T-cell (primary cell): ENCODE measurements around the gene LARGE1. TPM values are rescaled to one million over a fixed set of nuclear protein-coding genes. Genes with fewer than 3 reads are reported as not detected.

Experiments used
- ATAC-seq, 4 experiments: fragments of 200-7000 bp in 3 of 4; fragments of 150-1000 bp in 1 of 4; cut with Tn5 transposase; replicated peaks in 1 of 4; 1 replicate in 3 of 4; 2 replicates in 1 of 4; pipeline ENCODE4 v1.10.0; 2021; ENCODE audit warnings: moderate library complexity in 3 of 4, mild to moderate bottlenecking in 2 of 4, moderate number of reproducible peaks in 1 of 4
- CTCF ChIA-PET, 2 donors: fragments of 300-600 bp; sonication (Branson Sonifier 250); formaldehyde crosslinking; loops; one replicate each; lab custom pipeline; 2022; ENCODE audit warnings: antibody characterized with exemption in 2 of 2; lab: Charles Lee
- POLR2A ChIA-PET, 2 donors: fragments of 300-600 bp; sonication (Branson Sonifier 250); formaldehyde crosslinking; loops; one replicate each; lab custom pipeline; 2022; ENCODE audit warnings: antibody characterized with exemption in 2 of 2; lab: Charles Lee
- DNase-seq, 35 experiments: peaks; one replicate each; pipeline versions ENCODE4 v3.0.0 to v3.0.0-alpha.2; 2013 to 2023
- H3K27ac ChIP-seq: one replicate; pipeline ENCODE4 v1.5.1; 2013; ENCODE audit warnings: low read length
- H3K27me3 ChIP-seq, 2 experiments: replicated peaks in 1 of 2; 1 replicate in 1 of 2; 2 replicates in 1 of 2; pipeline versions ENCODE4 v1.6.1 to v1.7.0; 2013; ENCODE audit warnings: low read length in 1 of 2, mixed read lengths in 1 of 2; ENCODE audit not compliant: control insufficient read depth in 2 of 2, insufficient read depth in 2 of 2; ENCODE audit errors: extremely low read depth in 1 of 2
- H3K36me3 ChIP-seq, 2 donors: 1 replicate in 1 of 2; 2 replicates in 1 of 2; pipeline versions ENCODE4 v1.6.1 to v1.7.0; 2013; ENCODE audit warnings: low read length in 1 of 2; ENCODE audit not compliant: control insufficient read depth in 2 of 2, insufficient read depth in 1 of 2; ENCODE audit errors: extremely low read depth in 1 of 2
- H3K4me1 ChIP-seq, 2 experiments: 1 replicate in 1 of 2; 2 replicates in 1 of 2; pipeline versions ENCODE4 v1.6.1 to v1.7.0; 2013; ENCODE audit warnings: low read length in 2 of 2, mixed read lengths in 1 of 2; ENCODE audit not compliant: insufficient read depth in 2 of 2, control insufficient read depth in 1 of 2; ENCODE audit errors: extremely low read depth in 1 of 2
- H3K4me3 ChIP-seq, 2 donors: 1 replicate in 1 of 2; 2 replicates in 1 of 2; pipeline versions ENCODE4 v1.5.1 to v1.7.0; 2013; ENCODE audit warnings: mild to moderate bottlenecking in 2 of 2, low read length in 1 of 2, moderate library complexity in 1 of 2; ENCODE audit not compliant: control insufficient read depth in 1 of 2; ENCODE audit errors: extremely low read depth in 1 of 2
- H3K9me3 ChIP-seq: 2 replicates; pipeline ENCODE4 v1.7.0; 2013
- H3K27ac Mint-ChIP-seq, 2 donors: one replicate each; pipeline ENCODE4 v1.8.0; 2020 to 2021; ENCODE audit warnings: mild to moderate bottlenecking in 2 of 2, mixed read lengths in 2 of 2
- H3K27me3 Mint-ChIP-seq, 2 donors: one replicate each; pipeline ENCODE4 v1.8.0; 2021 to 2022; ENCODE audit warnings: mixed read lengths in 2 of 2
- H3K36me3 Mint-ChIP-seq: one replicate; pipeline ENCODE4 v1.8.0; 2021; ENCODE audit warnings: mixed read lengths
- H3K4me1 Mint-ChIP-seq, 3 donors: one replicate each; pipeline ENCODE4 v1.8.0; 2020 to 2022; ENCODE audit warnings: mixed read lengths in 3 of 3, mild to moderate bottlenecking in 1 of 3
- H3K4me3 Mint-ChIP-seq, 3 donors: one replicate each; pipeline ENCODE4 v1.8.0; 2020 to 2022; ENCODE audit warnings: mild to moderate bottlenecking in 3 of 3, mixed read lengths in 3 of 3, moderate library complexity in 3 of 3
- H3K9me3 Mint-ChIP-seq, 3 donors: one replicate each; pipeline ENCODE4 v1.8.0; 2020 to 2022; ENCODE audit warnings: mixed read lengths in 3 of 3
- whole genome bisulfite sequencing: methylation state at CpG from one replicate; pipeline ENCODE4 v1.1.5; 2013; ENCODE audit warnings: missing lambda C conversion rate; ENCODE audit not compliant: insufficient coverage; 5-methylcytosine and 5-hydroxymethylcytosine counted together
- total RNA-seq, 35 experiments: library from RNA in 6 of 35; stranded (reverse) in 6 of 35; fragments of 120-200 nt in 1 of 35; gene quantifications; one replicate each; pipeline versions ENCODE4 v1.2.1 to v1.2.4 and lab custom pipeline; 2013 to 2026

Gene LARGE1
- total RNA-seq, 5 donors from 2014 or later (not counting 1 experiment from before 2014, with no cell fraction given): 0.53 to 6.1 (median 3.0) TPM

DNA sequence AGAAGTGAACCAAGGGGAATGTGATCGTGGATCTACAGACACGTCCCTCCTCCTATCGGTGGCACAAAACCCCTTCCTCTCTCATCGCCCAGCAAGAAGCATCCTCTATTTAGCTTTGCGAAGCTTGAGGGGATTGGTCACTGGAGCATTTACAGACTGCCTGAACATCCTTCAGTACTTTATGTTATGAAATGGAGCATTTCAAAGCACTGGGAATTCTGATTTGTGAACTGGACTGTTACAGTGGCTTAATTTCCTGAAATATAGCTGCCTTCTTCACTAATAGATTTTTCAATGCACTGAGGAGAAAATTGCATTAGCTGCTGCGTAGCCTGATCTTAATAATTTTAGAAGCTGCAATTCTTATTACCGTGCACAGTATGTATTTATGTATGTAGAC, 344.5 kb downstream of the LARGE1 start:
- Mint-ChIP-seq H3K36me3 (no peaks in the 10 kb centered on the region), H3K27me3 (peaks cover 0 to 4% of the 10 kb centered on the region in 2 donors), H3K4me3 (no peak overlapping the region), H3K27ac (no peak overlapping the region), H3K9me3 (peaks cover 0 to 5% (median 2%) of the 10 kb centered on the region in 3 donors), H3K4me1 (peaks cover 0 to 2% (median 0%) of the 10 kb centered on the region in 3 donors)
- no peaks in the 10 kb centered on the region for H3K9me3 ChIP-seq
- H3K36me3 ChIP-seq: no peaks in the 10 kb centered on the region
- H3K4me3 ChIP-seq: no peak overlapping the region
- ATAC-seq (no peak), DNase-seq (no peak)
- H3K27me3 ChIP-seq: no peaks in the 10 kb centered on the region
- no CpG with 5 or more reads among the region's 7 CpGs for WGBS
- POLR2A ChIA-PET: no interaction called here
- no peak overlapping the region for H3K27ac ChIP-seq
- CTCF ChIA-PET: no interaction called here
- no peaks in the 10 kb centered on the region for H3K4me1 ChIP-seq

DNA sequence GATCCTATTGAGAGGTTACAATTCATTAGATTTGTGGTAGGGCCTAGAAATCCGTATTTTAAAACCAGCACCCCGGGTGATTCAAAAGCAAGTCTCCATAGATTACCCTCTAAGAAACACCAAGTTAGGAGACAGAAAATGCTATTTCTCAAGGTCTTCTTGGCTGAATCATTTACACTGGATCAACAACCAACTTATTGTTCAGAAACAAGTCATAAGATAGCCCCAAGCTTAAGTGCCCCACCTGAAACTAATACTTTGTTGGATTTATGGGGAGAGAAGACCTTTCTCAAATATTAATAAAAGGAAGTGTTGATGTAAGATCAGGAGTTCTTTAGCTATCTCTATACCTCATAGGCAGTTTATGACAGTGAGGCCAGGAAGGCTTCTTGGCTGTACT, 345.2 kb downstream of the LARGE1 start:
- DNase-seq: no peak
- ChIA-PET CTCF (no interaction called here), POLR2A (no interaction called here)
- Histone ChIP-seq H3K27ac (no peak overlapping the region), H3K27me3 (no peaks in the 10 kb centered on the region), H3K4me3 (no peak overlapping the region), H3K36me3 (no peaks in the 10 kb centered on the region), H3K9me3 (no peaks in the 10 kb centered on the region), H3K4me1 (no peaks in the 10 kb centered on the region)
- no peak overlapping the region for H3K4me3 Mint-ChIP-seq
- H3K36me3 Mint-ChIP-seq: no peaks in the 10 kb centered on the region
- H3K27me3 Mint-ChIP-seq: peaks cover 0 to 4% of the 10 kb centered on the region in 2 donors
- peaks cover 0 to 2% (median 0%) of the 10 kb centered on the region in 3 donors for H3K4me1 Mint-ChIP-seq
- no peak overlapping the region for H3K27ac Mint-ChIP-seq
- no CpG with 5 or more reads among the region's 2 CpGs for WGBS
- ATAC-seq: no peak
- peaks cover 0 to 5% (median 2%) of the 10 kb centered on the region in 3 donors for H3K9me3 Mint-ChIP-seq

DNA sequence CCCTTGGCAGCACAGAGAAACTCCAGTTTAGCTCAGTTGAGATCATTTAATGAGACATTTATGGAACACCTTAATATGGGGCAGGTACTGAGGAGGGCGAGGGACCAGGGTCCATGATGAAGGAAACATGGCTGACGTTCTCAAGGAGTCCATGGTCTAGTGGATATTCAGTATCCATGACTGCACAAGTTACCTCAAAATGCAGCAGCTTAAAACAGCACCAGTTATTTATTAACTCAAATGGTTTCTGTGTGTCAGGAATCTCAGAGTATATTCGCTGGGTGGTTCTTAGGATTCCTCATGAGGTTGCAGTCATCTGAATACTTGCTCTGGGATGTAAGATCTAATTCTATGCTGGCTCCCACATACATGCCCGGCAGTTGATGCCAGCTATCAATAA, 346.8 kb downstream of the LARGE1 start:
- 100% methylated on average over 2 of the region's 4 CpGs for WGBS
- H3K4me3 Mint-ChIP-seq: no peak overlapping the region
- no peaks in the 10 kb centered on the region for H3K36me3 Mint-ChIP-seq
- Histone ChIP-seq H3K4me3 (no peak overlapping the region), H3K9me3 (no peaks in the 10 kb centered on the region), H3K27ac (no peak overlapping the region), H3K36me3 (no peaks in the 10 kb centered on the region), H3K27me3 (no peaks in the 10 kb centered on the region), H3K4me1 (no peaks in the 10 kb centered on the region)
- H3K9me3 Mint-ChIP-seq: peaks cover 0 to 5% (median 2%) of the 10 kb centered on the region in 3 donors
- ATAC-seq (no peak), DNase-seq (no peak)
- H3K27me3 Mint-ChIP-seq: peaks cover 0 to 8% of the 10 kb centered on the region in 2 donors
- peaks cover 0 to 4% (median 0%) of the 10 kb centered on the region in 3 donors for H3K4me1 Mint-ChIP-seq
- POLR2A ChIA-PET: no interaction called here
- CTCF ChIA-PET: no interaction called here
- H3K27ac Mint-ChIP-seq: no peak overlapping the region

DNA sequence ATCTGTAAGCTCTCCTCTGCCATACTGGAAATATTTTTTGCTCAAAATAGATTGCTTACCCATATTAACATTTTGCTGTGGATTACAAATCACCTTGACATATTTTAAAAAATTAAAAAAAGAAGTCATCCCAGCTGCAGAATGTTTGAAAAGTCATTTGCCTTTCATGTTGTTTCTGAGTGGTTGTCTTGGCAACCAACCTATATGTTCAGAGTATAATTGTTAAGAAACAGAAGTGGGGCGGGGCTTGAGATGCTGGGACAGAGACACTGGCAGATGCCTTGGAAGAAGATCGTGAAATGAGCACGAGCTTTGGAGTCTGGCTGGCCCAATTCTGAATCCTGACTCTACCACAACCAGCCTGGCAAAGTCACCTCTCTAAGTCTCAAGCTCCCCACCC, 348.2 kb downstream of the LARGE1 start:
- peaks cover 0 to 8% (median 2%) of the 10 kb centered on the region in 3 donors for H3K9me3 Mint-ChIP-seq
- peaks cover 0 to 8% of the 10 kb centered on the region in 2 donors for H3K27me3 Mint-ChIP-seq
- Histone ChIP-seq H3K27ac (no peak overlapping the region), H3K9me3 (no peaks in the 10 kb centered on the region), H3K27me3 (no peaks in the 10 kb centered on the region), H3K4me1 (no peaks in the 10 kb centered on the region), H3K36me3 (no peaks in the 10 kb centered on the region), H3K4me3 (no peak overlapping the region)
- H3K27ac Mint-ChIP-seq: no peak overlapping the region
- ChIA-PET POLR2A (no interaction called here), CTCF (no interaction called here)
- WGBS: no CpG with 5 or more reads among the region's 3 CpGs
- DNase-seq (no peak), ATAC-seq (no peak)
- no peaks in the 10 kb centered on the region for H3K36me3 Mint-ChIP-seq
- H3K4me3 Mint-ChIP-seq: no peak overlapping the region
- H3K4me1 Mint-ChIP-seq: peaks cover 0 to 7% (median 0%) of the 10 kb centered on the region in 3 donors

DNA sequence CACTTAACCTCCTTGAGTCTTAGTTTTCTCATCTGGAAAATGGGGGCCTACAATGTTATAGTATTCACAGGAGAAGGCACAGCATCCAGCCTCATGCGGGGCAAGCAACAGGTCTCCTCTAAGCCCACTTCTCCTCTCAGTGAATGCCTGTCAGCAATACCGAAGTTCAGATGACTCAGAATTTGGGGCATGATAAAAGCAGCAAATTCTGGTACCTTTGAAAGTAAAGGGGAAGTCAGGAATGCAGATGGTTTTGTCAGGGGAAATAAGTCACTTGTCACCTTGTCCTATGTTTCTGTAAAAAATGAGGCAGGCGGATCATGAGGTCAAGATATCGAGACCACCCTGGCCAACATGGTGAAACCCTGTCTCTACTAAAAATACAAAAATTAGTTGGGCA, 350.2 kb downstream of the LARGE1 start:
- H3K27me3 Mint-ChIP-seq: peaks cover 0 to 4% of the 10 kb centered on the region in 2 donors
- DNase-seq (no peak), ATAC-seq (no peak)
- no peak overlapping the region for H3K27ac ChIP-seq
- H3K27me3 ChIP-seq: no peaks in the 10 kb centered on the region
- no peaks in the 10 kb centered on the region for H3K36me3 ChIP-seq
- no peak overlapping the region for H3K27ac Mint-ChIP-seq
- WGBS: 80% methylated on average over 1 of the region's 4 CpGs
- no peak overlapping the region for H3K4me3 ChIP-seq
- ChIA-PET POLR2A (no interaction called here), CTCF (interaction anchor here in 1 of 2 donors (0.6 kb wide), 1 partner anchor 9 kb away, joined by 3 read pairs; no protein-coding TSS in a partner anchor)
- H3K4me3 Mint-ChIP-seq: no peak overlapping the region
- H3K36me3 Mint-ChIP-seq: no peaks in the 10 kb centered on the region
- H3K9me3 ChIP-seq: no peaks in the 10 kb centered on the region
- peaks cover 0 to 7% (median 0%) of the 10 kb centered on the region in 3 donors for H3K4me1 Mint-ChIP-seq
- H3K4me1 ChIP-seq: no peaks in the 10 kb centered on the region
- peaks cover 0 to 10% (median 2%) of the 10 kb centered on the region in 3 donors for H3K9me3 Mint-ChIP-seq

DNA sequence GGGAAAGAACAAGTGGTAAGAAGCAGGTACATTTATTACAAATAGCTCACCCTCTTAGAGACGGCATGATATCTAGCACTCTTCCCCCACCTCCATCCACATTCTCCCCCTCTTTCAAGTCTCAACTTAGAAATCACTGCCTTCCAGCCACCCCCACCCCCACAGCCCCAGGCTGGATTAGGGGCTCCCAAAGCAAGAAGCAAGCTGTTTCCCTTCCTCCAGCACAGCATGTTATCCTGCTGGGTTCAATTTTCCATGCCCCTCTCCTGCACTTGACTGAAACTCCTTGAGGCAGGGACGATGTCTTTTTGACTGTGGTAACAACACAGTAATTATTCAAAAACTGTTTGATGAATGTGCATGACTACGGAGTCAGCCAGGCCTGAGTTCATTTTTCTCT, 350.7 kb downstream of the LARGE1 start:
- ATAC-seq (no peak), DNase-seq (no peak)
- Histone ChIP-seq H3K36me3 (no peaks in the 10 kb centered on the region), H3K4me1 (no peaks in the 10 kb centered on the region), H3K27ac (no peak overlapping the region), H3K4me3 (no peak overlapping the region), H3K27me3 (no peaks in the 10 kb centered on the region), H3K9me3 (no peaks in the 10 kb centered on the region)
- CTCF ChIA-PET: no interaction called here
- Mint-ChIP-seq H3K36me3 (no peaks in the 10 kb centered on the region), H3K9me3 (peaks cover 0 to 10% (median 2%) of the 10 kb centered on the region in 3 donors), H3K27ac (no peak overlapping the region), H3K27me3 (peaks cover 0 to 4% of the 10 kb centered on the region in 2 donors), H3K4me3 (no peak overlapping the region), H3K4me1 (peaks cover 0 to 7% (median 0%) of the 10 kb centered on the region in 3 donors)
- POLR2A ChIA-PET: no interaction called here
- 80% methylated on average over 1 of the region's 3 CpGs for WGBS

DNA sequence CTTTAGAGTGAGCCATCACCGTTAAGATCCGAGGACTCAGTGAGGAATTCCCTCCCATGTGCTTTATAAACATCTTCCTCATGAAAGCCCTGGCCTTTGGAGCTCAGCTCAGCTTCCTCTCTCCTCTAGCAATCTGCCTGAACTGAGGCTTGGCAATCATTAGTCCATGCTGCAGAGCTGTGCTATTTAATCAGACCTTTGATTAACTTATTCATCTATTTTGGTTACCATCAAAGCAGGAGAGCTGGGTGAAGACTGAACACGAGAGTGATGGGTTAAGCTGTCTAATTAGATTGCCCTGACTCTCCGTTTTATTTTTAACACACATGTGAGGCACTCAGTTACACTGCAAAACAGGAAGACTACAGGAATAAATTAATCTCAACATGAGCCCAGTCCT, 351.3 kb downstream of the LARGE1 start:
- Histone ChIP-seq H3K27ac (no peak overlapping the region), H3K4me1 (no peaks in the 10 kb centered on the region), H3K9me3 (no peaks in the 10 kb centered on the region), H3K36me3 (no peaks in the 10 kb centered on the region), H3K27me3 (no peaks in the 10 kb centered on the region), H3K4me3 (no peak overlapping the region)
- H3K36me3 Mint-ChIP-seq: no peaks in the 10 kb centered on the region
- ChIA-PET CTCF (no interaction called here), POLR2A (no interaction called here)
- H3K4me1 Mint-ChIP-seq: peaks cover 0 to 7% (median 0%) of the 10 kb centered on the region in 3 donors
- no CpG with 5 or more reads among the region's 4 CpGs for WGBS
- no peak for DNase-seq
- ATAC-seq: no peak
- no peak overlapping the region for H3K27ac Mint-ChIP-seq
- peaks cover 0 to 4% of the 10 kb centered on the region in 2 donors for H3K27me3 Mint-ChIP-seq
- peaks cover 0 to 5% (median 5%) of the 10 kb centered on the region in 3 donors for H3K9me3 Mint-ChIP-seq
- H3K4me3 Mint-ChIP-seq: no peak overlapping the region
